Right lobe of liver (tissue), 4 donors: ENCODE measurements around the gene FOXP1.

Experiments used
- CTCF ChIP-seq, 4 donors: fragments of 200-600 bp in 3 of 4; fragments of 450-650 bp in 1 of 4; IDR thresholded peaks; one replicate each; pipeline versions ENCODE4 v1.5.1 to v1.8.0; 2016 to 2022; ENCODE audit warnings: antibody characterized with exemption in 4 of 4, mild to moderate bottlenecking in 2 of 4
- POLR2A ChIP-seq: fragments of 450-650 bp; IDR thresholded peaks from one replicate; pipeline ENCODE4 v1.6.1; 2017; ENCODE audit warnings: antibody characterized with exemption, mild to moderate bottlenecking
- donor health status: DM: no; HTN: no; CAD: no.
- donor health status: DM: no; HTN: no; CAD: no.
- donor health status: DM: no; HTN: yes; CAD: no.

GRCh38 chr3:71499227-71499876 lies 84.2 kb downstream of the FOXP1 start:
- TF ChIP-seq CTCF (IDR thresholded peaks at IDR 0.05) (no peak), POLR2A (no peak)
